ENCODE results near the gene NEDD4.
A peak's percentile ranks its signal among the peaks of the same experiment; 100 is the strongest.
"Not testable (repeated sequence)": the region's sequence is repeated elsewhere in the genome, so short reads cannot be mapped to it uniquely, and the experiment has no call there.

Gene NEDD4

GRCh38 chr15:55954862-55955605 lies 38.4 kb downstream of the NEDD4 start:
- no peak overlapping the region for H3K4me3 ChIP-seq (ENCODE audit: low read depth, low read length)
- no peak for TF ChIP-seq CTCF (IDR thresholded peaks at IDR 0.05; ENCODE audit: insufficient read depth, low read depth, low read length, missing control alignments)
- DNase-seq (ENCODE audit: low read depth): no peak

DNA sequence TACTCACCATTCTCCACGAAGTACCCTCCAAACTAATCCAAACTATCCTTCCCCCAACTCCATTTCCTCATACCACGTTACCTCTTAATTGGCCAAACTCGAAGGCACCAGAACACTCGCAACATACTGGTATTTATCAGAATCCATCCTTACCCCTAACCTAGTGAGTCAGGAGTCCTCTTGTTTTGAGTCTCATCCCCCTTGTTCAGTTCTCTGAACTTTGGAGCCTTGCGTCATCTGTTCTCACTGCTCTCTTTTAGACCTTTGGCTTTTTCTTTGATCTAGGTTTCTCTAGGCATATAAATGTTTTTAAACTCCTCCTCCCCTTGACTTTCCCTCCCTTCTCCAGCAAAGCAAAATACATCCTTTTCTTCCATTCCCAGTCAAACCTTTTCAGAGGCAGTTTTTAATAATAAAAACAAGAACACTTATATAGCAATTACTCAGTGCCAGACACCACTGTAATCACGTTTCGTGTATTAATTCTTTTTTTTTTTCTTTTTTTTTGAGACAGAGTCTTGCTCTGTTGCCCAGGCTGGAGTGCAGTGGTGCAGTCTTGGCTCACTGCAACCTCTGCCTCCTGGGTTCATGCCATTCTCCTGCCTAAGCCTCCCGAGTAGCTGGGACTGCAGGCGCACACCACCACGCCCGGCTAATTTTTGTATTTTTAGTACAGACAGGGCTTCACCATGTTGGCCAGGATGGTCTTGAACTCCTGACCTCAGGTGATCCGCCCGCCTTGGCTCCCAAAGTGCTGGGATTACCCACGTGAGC lies 40.7 kb downstream of the NEDD4 start:
- H3K4me3 ChIP-seq (ENCODE audit: low read depth, low read length); DNase-seq (ENCODE audit: low read depth): not testable (repeated sequence)

- not testable (repeated sequence) for DNase-seq (ENCODE audit: low read depth); H3K4me3 ChIP-seq (ENCODE audit: low read depth, low read length)
Observed at GRCh38 chr15:55944606-55945005, 48.8 kb downstream of the NEDD4 start.

DNA sequence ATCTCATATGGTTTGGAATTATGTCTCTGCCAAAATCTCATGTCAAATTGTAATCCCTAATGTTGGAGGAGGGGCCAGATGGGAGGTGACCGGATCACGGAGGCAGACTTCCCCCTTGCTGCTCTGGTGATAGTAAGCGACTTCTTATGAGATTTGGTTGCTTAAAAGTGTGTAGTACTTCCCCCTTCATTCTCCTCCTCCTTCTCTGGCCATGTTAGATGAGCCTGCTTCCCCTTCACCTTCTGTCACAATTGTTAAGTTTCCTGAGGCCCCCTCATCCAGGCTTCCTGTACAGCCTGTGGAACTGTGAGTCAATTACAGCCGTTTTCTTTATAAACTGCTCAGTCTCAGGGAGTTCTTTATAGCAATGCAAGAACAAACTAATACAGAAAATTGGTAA lies 51.1 kb downstream of the NEDD4 start:
- no peak for TF ChIP-seq CTCF (IDR thresholded peaks at IDR 0.05; ENCODE audit: insufficient read depth, low read depth, low read length, missing control alignments)
- no peak for DNase-seq (ENCODE audit: low read depth)
- H3K4me3 ChIP-seq (ENCODE audit: low read depth, low read length): no peak overlapping the region

DNA sequence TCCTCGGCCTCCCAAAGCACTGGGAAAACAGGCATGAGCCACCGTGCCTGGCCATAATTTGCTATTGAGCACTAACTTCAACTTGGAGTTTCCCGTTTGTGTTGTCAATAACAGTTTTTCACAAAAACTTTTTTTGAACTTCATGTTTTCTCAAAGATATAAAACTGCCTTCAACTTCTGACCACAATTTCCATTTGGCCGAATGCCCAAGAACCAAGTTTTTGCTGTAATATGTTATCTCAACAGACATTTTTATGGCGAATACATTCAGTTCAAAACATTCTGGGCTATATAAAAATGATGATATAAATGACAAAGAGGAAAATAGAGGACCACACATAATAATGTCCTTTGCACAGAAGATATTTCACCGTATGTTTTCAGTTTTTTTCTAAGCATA lies 56.4 kb downstream of the NEDD4 start:
- H3K4me3 ChIP-seq (ENCODE audit: low read depth, low read length): no peak overlapping the region
- TF ChIP-seq CTCF (IDR thresholded peaks at IDR 0.05; ENCODE audit: insufficient read depth, low read depth, low read length, missing control alignments): no peak
- no peak for DNase-seq (ENCODE audit: low read depth)

- H3K4me3 ChIP-seq (ENCODE audit: low read depth, low read length): no peak overlapping the region
- peak; percentile 48 for DNase-seq (ENCODE audit: low read depth)
- no peak for TF ChIP-seq CTCF (IDR thresholded peaks at IDR 0.05; ENCODE audit: insufficient read depth, low read depth, low read length, missing control alignments)
Observed at GRCh38 chr15:55928955-55929354, 64.5 kb downstream of the NEDD4 start.

DNA sequence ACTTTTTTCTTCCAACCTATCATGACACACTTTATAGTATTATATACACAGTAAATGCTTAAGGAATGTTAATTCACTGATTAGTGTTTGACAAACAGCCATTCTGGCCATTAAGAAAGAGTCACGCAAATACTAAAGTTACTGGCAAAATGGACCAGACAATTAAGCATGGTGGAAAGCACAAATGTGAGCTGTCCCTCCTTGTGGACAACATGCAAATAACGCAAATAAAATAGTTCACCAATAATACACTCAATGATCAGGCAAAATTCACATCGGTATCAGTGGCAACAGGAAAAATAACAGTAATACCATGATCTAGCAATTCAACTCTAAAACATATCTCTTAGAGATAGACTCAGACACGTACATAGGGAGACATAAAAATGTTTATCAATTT lies 71.7 kb downstream of the NEDD4 start:
- no peak for DNase-seq (ENCODE audit: low read depth)
- no peak overlapping the region for H3K4me3 ChIP-seq (ENCODE audit: low read depth, low read length)
- no peak for TF ChIP-seq CTCF (IDR thresholded peaks at IDR 0.05; ENCODE audit: insufficient read depth, low read depth, low read length, missing control alignments)

DNA sequence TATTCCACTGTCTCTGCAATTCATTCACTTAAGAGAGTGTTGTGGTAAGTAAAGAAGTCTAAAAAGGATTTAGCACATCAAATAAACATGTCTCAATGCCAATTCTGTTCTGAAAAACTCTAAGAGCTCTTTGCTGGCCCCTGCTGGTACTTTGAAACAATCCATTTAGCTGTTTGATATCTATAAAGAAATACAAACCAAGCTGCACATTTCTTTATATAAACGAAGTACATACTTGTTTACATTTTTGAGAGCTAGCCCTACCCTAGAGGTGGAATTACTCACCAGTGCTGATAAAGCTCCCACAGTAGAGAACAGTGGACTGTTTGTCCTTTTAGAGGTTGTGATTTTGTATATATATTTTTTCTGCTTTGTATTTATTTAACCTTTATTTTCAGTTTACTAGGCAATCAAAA lies 75.5 kb downstream of the NEDD4 start:
- peak; percentile 33 for DNase-seq (ENCODE audit: low read depth)
- H3K4me3 ChIP-seq (ENCODE audit: low read depth, low read length): no peak overlapping the region
- peak; percentile 30 for TF ChIP-seq CTCF (IDR thresholded peaks at IDR 0.05; ENCODE audit: insufficient read depth, low read depth, low read length, missing control alignments)
